SK-N-SH treated with all-trans-retinoic acid at 6 μM for 48 hours (cell line): Measurements from ENCODE around the gene DMAP1.

Source experiments
- ATAC-seq: fragments of 200-7000 bp; cut with Tn5 transposase; 3 replicates; pipeline ENCODE4 v1.9.1; 2020; ENCODE audit warnings: mild to moderate bottlenecking, moderate library complexity
- ARNTL ChIP-seq: fragments of 450-650 bp; formaldehyde crosslinking; IDR thresholded peaks from 2 replicates; pipeline ENCODE4 v1.5.0; 2020; ENCODE audit warnings: low read depth, mild to moderate bottlenecking, moderate library complexity, borderline replicate concordance
- BACH2 ChIP-seq: fragments of 250-450 bp; sonication (Bioruptor Pico); IDR thresholded peaks from 2 replicates; pipeline ENCODE4 v1.9.0; 2021; ENCODE audit warnings: mild to moderate bottlenecking, borderline replicate concordance
- CREB5 ChIP-seq: fragments of 250-450 bp; sonication (Bioruptor Pico); IDR thresholded peaks from 2 replicates; pipeline ENCODE4 v1.5.1; 2020; ENCODE audit warnings: low read depth, mild to moderate bottlenecking, moderate library complexity
- CSDC2 ChIP-seq: fragments of 250-450 bp; sonication (Bioruptor Pico); IDR thresholded peaks from 2 replicates; pipeline ENCODE4 v1.5.0; 2020; ENCODE audit warnings: mild to moderate bottlenecking, moderate library complexity
- CSRNP3 ChIP-seq: fragments of 250-450 bp; sonication (Bioruptor Pico); IDR thresholded peaks from 2 replicates; pipeline ENCODE4 v1.5.1; 2021; ENCODE audit warnings: mild to moderate bottlenecking, moderate library complexity
- ESRRG ChIP-seq: fragments of 250-450 bp; sonication (Bioruptor Pico); IDR thresholded peaks from 2 replicates; pipeline ENCODE4 v1.6.1; 2021; ENCODE audit warnings: mild to moderate bottlenecking
- GLIS3 ChIP-seq: fragments of 250-450 bp; sonication (Bioruptor Pico); IDR thresholded peaks from 2 replicates; pipeline ENCODE4 v1.5.0; 2020; ENCODE audit warnings: mild to moderate bottlenecking, moderate library complexity
- ISL1 ChIP-seq: fragments of 250-450 bp; sonication (Bioruptor Pico); IDR thresholded peaks from 2 replicates; pipeline ENCODE4 v2.1.2; 2022; ENCODE audit warnings: mild to moderate bottlenecking, moderate library complexity
- OSR1 ChIP-seq: fragments of 250-450 bp; sonication (Bioruptor Pico); IDR thresholded peaks from 2 replicates; pipeline ENCODE4 v1.8.0; 2022; ENCODE audit warnings: moderate library complexity, mild to moderate bottlenecking, inconsistent platforms
- PATZ1 ChIP-seq: fragments of 250-450 bp; sonication (Bioruptor Pico); IDR thresholded peaks from 2 replicates; pipeline ENCODE4 v1.8.0; 2020; ENCODE audit warnings: mild to moderate bottlenecking, moderate library complexity, borderline replicate concordance
- POU6F1 ChIP-seq: fragments of 250-450 bp; sonication (Bioruptor Pico); IDR thresholded peaks from 2 replicates; pipeline ENCODE4 v1.8.0; 2021; ENCODE audit warnings: low read depth, mild to moderate bottlenecking, moderate library complexity, borderline replicate concordance
- PPARA ChIP-seq: fragments of 250-450 bp; sonication (Bioruptor Pico); IDR thresholded peaks from 2 replicates; pipeline ENCODE4 v1.5.0; 2020; ENCODE audit warnings: mild to moderate bottlenecking, borderline replicate concordance
- SNAI2 ChIP-seq: fragments of 250-450 bp; sonication (Bioruptor Pico); IDR thresholded peaks from 2 replicates; pipeline ENCODE4 v1.5.0; 2020; ENCODE audit warnings: mild to moderate bottlenecking, moderate library complexity
- TCF4 ChIP-seq: fragments of 250-450 bp; sonication (Bioruptor Pico); IDR thresholded peaks from 2 replicates; pipeline ENCODE4 v1.8.0; 2021; ENCODE audit warnings: mild to moderate bottlenecking, moderate library complexity, borderline replicate concordance
- TOX ChIP-seq: fragments of 250-450 bp; sonication (Bioruptor Pico); IDR thresholded peaks from 2 replicates; pipeline ENCODE4 v1.8.0; 2021; ENCODE audit warnings: mild to moderate bottlenecking, moderate library complexity, borderline replicate concordance
- TSHZ2 ChIP-seq: fragments of 250-450 bp; sonication (Bioruptor Pico); IDR thresholded peaks from 2 replicates; pipeline ENCODE4 v1.5.0; 2020; ENCODE audit warnings: mild to moderate bottlenecking, moderate library complexity
- ZFP3 ChIP-seq: fragments of 250-450 bp; sonication (Bioruptor Pico); IDR thresholded peaks from 2 replicates; pipeline ENCODE4 v1.5.0; 2020; ENCODE audit warnings: mild to moderate bottlenecking, moderate library complexity
- ZNF565 ChIP-seq: fragments of 450-650 bp; formaldehyde crosslinking; conservative IDR thresholded peaks from 2 replicates; pipeline ENCODE4 v1.5.0; 2020; ENCODE audit warnings: low read depth, mild to moderate bottlenecking, moderate library complexity
- ZNF70 ChIP-seq: fragments of 450-650 bp; formaldehyde crosslinking; IDR thresholded peaks from 2 replicates; pipeline ENCODE4 v1.5.0; 2020; ENCODE audit warnings: mild to moderate bottlenecking, moderate library complexity

DMAP1 gene

GRCh38 chr1:44244986-44245385 is 31.7 kb downstream of the DMAP1 start:
- no peak for ATAC-seq
- TF ChIP-seq TCF4 (CRISPR knock-in tag) (no peak), ZNF565 (CRISPR knock-in tag) (no peak), CSRNP3 (CRISPR knock-in tag) (no peak), CREB5 (CRISPR knock-in tag) (no peak), SNAI2 (CRISPR knock-in tag) (no peak), ARNTL (CRISPR knock-in tag) (no peak), OSR1 (CRISPR knock-in tag) (no peak), CSDC2 (no peak), TSHZ2 (no peak), GLIS3 (no peak), ZNF70 (no peak), ISL1 (CRISPR knock-in tag) (no peak)

- ATAC-seq, result no peak
These were observed 33.5 kb downstream of the DMAP1 start for GRCh38 chr1:44246806-44247205.

More at GRCh38 chr1:44246806-44247205, 33.5 kb downstream of the DMAP1 start:
- TF ChIP-seq OSR1 (CRISPR knock-in tag) (no peak), ISL1 (CRISPR knock-in tag) (no peak), PATZ1 (CRISPR knock-in tag) (no peak), BACH2 (CRISPR knock-in tag) (no peak), TSHZ2 (no peak), ESRRG (no peak), GLIS3 (no peak), TOX (no peak), ZNF70 (no peak), ZFP3 (CRISPR knock-in tag) (no peak), CSDC2 (no peak), SNAI2 (CRISPR knock-in tag) (no peak), PPARA (CRISPR knock-in tag) (no peak), POU6F1 (CRISPR knock-in tag) (no peak)
